ENCODE measurements around the gene CSNK2B.

The CSNK2B gene

GRCh38 chr6:31665501-31666336 lies at the start of gene CSNK2B:
Gene CSNK2B, plus strand, starts transcription at chr6:31666080. Its CDS starts 752 bp downstream, at chr6:31666832.
- DNase-seq = peak; percentile 99

DNA sequence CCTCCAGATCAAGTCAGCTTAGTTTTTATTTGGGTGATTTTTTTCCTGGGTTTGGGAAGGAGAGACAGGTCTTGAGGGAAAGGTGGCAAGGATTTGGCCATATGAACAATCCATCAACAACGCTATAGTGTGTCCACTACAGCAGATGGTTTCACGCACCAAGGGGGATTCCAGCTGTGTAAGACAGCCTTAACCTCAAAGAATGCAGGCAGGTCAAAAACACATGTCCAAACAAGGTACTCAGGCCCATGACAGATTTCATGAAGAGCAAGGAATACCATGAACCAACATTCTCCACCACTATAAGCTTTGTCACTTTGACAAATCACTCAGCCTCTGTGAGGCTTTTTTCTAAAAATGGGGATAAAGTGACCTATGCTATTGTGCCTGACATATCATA lies 48.9 kb upstream of the CSNK2B start:
- no peak for DNase-seq

DNA sequence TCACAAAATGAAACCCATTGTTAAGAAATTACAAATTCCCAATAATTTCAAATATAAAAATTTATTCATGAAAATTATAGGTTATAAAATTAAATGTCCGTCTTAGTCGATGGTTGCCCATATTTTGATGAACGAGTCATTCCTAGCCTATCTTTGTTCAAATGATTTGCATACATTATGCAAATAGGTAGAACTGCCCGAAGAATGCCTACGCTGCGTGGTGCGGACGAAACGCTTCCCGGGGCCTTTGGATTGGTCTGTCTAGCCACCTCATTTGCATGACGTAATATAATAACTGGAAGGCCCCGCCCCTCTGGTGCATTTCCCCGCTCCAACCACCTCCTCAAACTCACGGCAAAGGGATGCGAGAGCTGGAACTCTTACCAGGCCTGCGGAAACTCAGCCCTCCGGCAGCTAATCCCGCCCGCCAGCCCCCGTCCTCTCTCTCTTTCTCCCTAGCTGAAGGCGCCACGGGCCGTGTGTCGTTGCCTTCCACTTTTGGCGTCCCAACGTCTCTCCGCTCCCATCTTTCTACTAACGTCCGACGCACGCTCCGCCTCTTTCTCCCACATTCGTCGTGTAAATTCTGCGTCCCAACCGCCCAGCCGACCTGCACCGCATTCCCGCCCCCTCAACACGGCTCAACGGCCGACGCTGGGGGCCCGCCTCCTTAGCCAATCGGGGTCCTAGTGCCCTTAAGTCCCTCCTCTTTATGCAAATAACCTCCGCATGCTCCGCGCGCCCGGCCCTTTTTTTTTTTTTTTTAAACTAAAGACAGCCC lies 45.9 kb upstream of the CSNK2B start:
- peak; percentile 99 for DNase-seq

DNA sequence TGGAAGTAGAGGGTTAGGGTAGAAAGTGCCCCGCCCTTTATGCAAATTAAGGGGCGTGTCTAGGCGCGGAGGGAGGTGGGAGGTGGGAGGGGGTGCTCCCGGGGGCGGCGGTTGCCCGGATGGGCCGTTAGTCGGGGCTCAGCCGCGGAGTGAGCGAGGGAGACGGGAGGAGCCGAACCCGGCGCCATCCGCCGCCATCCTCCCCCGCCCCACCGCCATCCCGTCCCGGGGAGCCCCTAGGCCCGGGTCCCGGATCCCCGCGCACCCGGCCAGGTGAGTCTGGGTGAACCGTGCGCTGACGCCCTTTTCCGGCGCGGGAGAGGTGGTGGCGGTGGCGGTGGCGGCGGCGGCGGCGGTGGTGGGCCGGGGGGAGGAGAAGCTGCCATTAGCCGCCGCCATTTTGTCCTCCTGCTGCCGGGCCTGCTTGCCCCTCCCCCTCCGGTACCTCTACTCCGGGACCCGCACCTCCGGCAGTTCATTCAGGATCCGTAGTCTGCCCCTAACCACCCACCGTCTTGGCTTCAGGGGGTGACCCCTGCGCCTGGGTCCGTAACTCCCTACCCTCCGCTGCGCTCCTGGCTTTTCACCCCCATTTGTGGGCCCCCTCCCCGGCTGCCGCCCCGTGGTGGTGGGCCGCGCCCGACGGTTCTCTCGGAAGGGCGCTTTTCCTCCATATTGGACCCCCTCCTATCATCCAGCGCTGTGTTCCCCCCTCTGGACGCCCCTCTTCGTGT lies 45.1 kb upstream of the CSNK2B start, which contains the start of gene PRRC2A:
Gene PRRC2A, plus strand, starts transcription at position 130 of the 734 bp plus-strand sequence. CDS start 2,075 bp downstream, outside the sequence.
- DNase-seq = peak; percentile 98

DNA sequence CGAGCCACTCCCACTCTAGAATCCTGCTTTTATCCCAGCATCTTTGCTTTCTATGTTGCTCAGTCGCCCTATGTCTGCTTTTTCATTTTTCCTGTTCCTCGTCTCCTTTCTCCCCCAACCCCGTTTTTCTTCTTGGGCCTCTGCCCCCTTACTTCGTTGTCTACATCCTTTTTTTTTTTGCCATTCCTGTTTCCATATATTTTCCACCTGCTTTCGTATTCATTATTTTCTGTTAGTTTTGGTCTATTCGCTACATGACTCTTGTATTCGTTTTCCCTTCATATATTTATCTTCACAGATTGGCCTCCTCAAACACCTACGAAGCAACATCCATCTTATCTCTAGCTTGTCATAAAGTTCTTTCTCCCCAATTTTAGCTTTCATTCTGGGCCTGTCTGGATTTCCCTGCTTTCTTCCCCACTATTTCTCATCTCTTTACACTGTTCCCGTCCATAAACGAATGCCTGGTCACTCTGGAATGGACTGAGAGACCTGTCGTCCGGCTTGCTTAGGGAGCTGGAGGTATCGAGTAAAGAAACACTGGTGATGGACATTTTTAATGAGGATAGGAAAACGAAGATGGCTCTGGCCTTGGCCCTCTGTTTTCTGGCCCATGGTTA lies 44.5 kb upstream of the CSNK2B start:
- DNase-seq = no peak

DNA sequence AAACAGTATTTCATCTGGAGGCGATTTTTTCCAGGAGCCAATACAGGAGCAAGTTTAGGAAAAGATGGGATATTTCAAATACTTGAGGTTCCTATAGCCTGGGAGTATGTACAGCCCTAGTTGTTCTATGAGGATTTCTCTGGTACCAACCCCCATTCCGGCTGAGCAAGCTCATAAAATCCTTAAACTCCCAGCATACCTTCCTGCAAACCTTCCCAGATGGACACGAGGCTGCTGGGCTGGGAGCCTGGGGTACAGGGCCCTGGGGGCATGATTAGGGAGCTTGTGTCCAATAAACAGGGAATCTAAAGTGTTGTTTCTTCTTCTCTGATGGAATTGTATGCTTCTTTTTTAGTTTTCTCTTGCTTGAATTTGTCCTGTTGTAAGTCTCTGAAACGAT lies 43.9 kb upstream of the CSNK2B start:
- no peak for DNase-seq

DNA sequence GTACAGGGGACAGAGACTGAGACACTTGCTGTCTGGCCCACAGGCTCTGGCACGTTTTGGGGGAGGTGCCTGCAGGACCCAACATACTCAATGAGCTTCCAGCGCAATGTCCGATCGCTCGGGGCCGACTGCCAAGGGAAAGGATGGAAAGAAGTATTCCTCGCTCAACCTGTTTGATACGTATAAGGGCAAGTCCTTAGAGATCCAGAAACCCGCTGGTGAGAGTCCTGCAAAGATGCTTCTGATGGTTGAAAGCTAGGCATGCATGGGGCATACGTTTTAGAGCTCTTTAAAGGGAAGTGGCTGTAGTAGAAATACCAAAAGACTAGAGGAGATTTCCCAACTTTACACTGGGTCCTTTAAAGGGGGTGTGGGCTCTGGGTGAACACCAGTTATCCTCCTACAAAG lies 43.2 kb upstream of the CSNK2B start:
- no peak for DNase-seq

DNA sequence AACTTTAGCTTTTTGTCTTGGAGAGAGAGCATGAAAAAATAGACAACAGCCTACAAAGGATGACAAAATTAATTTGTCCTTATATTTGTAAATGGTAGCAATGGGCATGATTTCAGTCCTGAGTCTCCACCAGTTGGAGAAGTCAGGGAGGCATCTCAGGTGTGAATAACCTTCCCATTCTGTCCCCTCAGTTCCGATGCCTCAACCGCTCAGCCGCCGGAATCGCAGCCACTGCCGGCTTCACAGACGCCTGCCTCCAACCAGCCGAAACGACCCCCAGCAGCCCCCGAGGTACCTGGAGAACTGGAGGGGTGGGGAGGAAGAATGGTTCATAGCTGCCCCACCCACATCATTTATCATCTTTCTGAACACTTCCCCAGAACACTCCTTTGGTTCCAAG lies 41.8 kb upstream of the CSNK2B start:
- no peak for DNase-seq

- DNase-seq = no peak
Observed at GRCh38 chr6:31626952-31627351, 38.9 kb upstream of the CSNK2B start.

DNA sequence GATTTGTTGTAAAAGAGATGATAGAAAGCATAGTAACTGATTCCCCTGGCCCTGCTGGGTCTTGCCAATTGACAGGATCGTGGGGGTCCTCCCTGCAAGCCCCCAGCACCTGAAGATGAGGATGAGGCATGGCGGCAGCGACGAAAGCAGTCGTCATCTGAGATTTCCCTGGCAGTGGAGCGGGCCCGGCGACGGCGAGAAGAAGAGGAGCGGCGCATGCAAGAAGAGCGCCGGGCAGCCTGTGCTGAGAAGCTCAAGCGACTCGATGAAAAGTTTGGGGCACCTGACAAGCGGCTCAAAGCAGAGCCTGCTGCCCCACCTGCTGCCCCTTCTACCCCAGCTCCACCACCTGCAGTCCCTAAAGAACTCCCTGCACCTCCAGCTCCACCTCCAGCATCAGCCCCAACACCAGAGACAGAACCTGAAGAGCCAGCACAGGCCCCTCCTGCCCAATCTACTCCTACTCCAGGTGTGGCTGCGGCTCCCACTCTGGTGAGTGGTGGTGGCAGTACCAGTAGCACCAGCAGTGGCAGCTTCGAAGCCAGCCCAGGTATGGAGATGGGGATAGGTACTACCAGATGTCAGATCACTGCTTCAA lies 38.1 kb upstream of the CSNK2B start:
- no peak for DNase-seq

DNA sequence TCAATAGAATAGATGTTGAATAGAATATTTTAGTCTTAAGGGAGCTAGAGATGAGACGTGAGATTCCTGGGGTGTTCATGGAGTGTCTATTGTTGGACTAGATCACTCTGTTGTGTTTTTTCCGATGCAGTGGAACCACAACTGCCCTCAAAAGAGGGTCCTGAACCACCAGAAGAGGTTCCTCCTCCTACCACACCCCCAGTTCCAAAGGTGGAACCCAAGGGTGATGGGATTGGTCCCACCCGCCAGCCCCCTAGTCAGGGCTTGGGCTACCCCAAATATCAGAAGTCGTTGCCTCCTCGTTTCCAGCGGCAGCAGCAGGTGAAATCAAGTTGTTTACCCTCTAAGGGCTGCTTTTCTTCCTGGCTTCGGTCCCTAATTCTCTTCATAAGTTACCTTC lies 36.9 kb upstream of the CSNK2B start:
- no peak for DNase-seq

- no peak for DNase-seq
Observed at GRCh38 chr6:31630177-31630934, 35.5 kb upstream of the CSNK2B start.

DNA sequence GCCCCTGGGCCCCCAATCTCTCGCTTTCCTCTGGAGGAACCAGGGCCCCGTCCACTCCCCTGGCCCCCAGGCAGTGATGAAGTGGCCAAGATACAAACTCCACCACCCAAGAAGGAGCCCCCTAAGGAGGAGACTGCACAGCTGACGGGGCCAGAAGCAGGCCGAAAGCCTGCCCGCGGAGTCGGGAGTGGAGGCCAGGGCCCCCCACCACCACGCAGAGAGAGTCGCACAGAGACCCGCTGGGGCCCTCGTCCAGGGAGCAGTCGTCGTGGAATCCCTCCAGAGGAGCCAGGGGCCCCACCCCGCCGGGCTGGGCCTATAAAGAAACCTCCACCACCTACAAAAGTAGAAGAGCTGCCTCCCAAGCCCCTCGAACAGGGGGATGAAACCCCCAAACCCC lies 34.7 kb upstream of the CSNK2B start:
- no peak for DNase-seq

GRCh38 chr6:31631681-31632278 lies 34.1 kb upstream of the CSNK2B start:
- DNase-seq = no peak

DNA sequence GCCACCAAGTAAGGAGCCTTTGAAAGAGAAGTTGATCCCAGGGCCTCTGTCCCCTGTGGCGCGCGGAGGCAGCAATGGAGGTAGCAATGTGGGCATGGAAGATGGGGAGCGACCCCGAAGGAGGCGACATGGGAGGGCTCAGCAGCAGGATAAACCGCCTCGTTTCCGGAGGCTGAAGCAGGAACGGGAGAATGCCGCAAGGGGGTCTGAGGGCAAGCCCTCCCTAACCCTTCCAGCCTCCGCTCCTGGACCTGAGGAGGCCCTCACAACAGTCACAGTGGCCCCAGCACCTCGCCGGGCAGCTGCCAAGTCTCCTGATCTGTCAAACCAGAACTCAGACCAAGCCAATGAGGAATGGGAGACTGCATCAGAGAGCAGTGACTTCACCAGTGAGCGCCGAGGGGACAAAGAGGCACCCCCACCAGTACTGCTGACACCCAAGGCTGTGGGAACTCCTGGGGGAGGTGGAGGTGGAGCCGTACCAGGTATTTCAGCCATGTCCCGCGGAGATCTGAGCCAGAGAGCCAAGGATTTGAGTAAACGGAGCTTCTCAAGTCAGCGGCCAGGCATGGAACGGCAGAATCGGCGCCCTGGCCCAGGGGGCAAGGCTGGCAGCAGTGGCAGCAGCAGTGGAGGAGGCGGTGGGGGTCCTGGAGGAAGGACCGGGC lies 33.5 kb upstream of the CSNK2B start:
- no peak for DNase-seq

DNA sequence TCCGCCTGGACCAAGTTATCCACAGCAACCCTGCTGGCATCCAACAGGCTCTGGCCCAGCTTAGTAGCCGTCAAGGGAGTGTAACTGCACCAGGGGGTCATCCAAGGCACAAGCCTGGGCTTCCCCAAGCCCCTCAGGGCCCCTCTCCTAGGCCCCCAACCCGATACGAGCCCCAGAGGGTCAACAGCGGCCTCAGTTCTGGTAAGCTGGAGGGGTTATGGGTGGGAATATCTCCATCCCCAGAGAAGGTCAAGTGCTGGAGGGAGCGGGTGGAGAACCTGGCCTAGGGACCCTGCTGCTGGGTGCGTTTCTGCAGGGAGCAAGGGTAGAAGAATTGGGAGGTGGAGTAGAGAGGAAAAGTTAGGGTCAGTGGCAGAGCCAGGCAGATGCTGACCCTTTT lies 32.4 kb upstream of the CSNK2B start:
- DNase-seq = no peak

GRCh38 chr6:31634131-31634530 lies 31.7 kb upstream of the CSNK2B start:
- DNase-seq = no peak

GRCh38 chr6:31634969-31635575 lies 30.8 kb upstream of the CSNK2B start:
- DNase-seq = no peak

DNA sequence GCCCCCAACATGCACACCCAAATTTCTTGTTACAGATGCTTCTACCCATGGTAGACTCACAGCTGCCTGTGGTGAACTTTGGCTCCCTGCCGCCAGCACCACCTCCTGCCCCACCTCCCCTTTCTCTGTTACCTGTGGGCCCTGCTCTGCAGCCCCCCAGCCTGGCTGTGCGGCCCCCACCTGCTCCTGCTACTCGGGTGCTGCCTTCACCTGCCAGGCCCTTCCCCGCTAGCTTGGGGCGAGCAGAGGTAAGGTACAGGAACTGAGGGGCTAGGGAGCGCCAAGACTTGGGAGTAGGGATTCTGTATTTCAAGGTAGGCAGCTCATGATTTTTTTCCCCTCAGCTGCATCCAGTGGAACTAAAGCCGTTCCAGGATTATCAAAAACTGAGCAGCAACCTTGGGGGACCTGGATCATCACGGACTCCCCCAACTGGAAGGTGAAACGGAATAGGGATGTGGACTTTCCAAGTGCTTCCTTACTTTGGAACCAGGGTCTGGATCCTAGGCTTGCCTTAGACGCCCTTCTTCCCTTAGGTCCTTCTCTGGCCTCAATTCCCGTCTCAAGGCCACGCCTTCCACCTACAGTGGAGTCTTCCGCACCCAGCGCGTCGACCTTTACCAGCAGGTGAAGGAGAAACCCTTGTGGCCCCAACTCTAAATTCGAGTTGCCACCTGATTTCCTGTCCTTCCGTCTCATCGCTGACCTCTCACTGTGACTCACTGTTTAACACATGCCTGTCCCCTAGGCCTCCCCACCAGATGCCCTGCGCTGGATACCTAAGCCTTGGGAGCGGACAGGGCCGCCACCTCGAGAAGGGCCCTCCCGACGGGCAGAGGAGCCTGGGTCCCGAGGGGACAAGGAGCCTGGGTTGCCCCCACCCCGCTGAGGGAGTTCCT lies 28.9 kb upstream of the CSNK2B start:
- DNase-seq = no peak

Data from NCI-H510A (cell line).